Non-pigmented ciliary epithelial cell (primary cell): ENCODE results near the gene GOLGA6L10.
"Not testable (repeated sequence)": the region's sequence is repeated elsewhere in the genome, so short reads cannot be mapped to it uniquely, and the experiment has no call there.

Experiments
- DNase-seq: peaks from one replicate; pipeline ENCODE4 v3.0.0-alpha.2; 2010; ENCODE audit warnings: low read depth

The GOLGA6L10 gene

DNA sequence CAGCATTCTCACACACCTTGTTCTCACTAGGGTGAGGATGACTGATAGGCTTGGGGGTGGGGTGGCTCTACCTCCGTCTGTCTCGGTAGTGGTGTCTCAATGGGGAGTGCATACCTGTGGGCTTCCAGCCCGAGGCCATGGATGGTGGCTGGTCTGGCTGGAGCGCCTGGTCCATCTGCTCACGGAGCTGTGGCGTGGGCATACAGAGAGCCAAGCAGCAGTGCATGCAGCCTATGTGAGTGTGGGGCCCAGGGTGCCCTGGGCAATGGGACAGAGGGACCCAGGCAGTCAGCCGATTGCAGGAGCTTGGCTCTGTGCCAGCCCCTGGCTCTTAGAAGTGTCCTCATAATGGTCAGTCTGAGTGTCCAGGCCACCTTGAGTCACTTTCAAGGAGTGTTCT lies 31.8 kb downstream of the GOLGA6L10 start:
- DNase-seq = not testable (repeated sequence)

DNA sequence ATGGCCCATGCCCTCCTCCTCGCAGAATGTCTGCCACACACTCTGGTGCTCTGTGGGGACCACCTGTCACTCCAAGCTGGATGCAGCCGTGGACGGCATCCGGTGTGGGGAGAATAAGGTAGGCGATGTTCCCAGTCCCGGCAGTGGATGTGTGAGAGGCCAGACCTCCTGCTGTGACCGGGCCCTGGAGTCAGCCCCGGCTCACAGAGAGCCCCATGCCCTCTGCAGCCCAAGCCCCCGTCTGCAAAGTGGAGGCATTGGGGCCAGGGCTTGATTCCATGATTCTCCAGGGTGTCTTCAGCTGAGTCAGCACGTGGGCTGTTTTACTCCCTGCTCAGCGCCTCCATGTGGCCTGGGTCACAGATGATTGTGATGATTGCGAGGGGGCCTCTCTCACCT lies 32.2 kb downstream of the GOLGA6L10 start:
- no peak for DNase-seq

GRCh38 chr15:82316247-82317090 lies 32.8 kb downstream of the GOLGA6L10 start:
- DNase-seq = not testable (repeated sequence)

DNA sequence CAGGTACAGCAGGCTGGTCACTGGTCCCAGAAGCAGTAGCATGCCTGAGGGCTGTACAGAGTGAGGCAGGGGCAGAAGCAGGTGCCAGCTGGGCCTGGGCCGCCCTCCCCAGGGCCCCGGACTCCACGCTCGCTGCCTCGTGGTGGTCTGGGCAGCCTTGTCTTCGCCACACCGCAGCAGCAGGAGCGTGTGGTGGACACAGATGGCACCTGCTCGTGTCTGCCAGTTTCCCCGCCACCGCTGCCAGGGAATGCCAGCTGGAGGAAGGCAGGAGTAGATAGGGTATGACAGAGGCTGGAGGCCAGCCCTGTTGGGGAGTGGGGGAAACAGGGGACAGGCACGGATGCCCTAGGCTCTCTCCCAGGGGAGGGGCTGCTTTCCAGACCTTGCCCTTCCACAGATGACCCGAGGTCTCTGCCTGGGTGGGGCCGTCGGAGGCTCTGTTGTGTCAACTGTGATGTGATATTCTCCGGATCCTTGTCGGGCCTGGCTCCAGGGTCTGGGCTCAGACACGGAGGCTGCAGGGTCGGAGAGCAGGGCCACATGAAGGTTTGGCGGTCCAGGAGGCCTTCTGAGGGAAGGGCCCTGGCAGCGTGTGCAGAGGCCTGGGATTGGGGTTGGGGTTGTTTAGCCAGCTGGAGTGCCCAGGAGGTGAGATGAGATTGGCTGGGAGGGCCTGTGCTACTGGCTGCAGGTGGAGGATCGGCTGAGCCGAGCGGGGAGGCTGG lies 33.6 kb downstream of the GOLGA6L10 start:
- no peak for DNase-seq

DNA sequence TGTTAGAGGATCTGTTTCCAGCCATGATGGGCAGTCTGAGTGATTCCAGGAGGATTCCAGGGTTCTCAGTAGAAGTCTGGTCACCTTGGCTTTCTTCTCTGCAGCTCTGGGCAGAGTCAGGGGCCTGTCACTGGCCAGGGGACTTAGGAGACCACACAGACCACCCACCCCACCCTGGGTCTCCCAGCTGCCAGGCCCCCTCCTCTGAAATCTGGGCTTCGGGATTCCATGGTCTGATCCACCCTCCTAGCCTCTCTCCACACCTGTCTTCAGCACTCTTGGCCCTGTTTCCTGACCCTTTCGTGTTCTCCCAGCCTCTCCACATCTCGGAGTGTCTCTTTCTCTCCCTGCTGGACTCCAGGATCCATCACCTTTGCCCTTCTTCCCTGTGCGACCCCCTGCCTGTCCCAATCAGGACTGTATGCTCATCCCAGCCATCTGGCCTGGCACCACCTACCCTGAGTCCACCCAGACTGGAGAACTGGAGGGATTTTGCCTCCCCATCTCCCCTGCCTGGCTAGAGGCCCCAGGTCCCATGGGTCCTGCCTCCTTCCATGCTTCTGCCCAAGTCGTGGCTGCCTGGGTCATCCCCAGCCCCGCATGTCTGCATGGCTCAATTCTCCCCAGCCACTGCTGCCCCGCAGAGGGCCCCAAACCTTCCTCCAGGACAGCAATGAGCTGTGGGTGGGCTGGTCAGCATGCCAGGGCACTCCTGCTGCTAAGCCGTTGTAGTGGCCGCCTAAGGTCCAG lies 34.3 kb downstream of the GOLGA6L10 start:
- no peak for DNase-seq

DNA sequence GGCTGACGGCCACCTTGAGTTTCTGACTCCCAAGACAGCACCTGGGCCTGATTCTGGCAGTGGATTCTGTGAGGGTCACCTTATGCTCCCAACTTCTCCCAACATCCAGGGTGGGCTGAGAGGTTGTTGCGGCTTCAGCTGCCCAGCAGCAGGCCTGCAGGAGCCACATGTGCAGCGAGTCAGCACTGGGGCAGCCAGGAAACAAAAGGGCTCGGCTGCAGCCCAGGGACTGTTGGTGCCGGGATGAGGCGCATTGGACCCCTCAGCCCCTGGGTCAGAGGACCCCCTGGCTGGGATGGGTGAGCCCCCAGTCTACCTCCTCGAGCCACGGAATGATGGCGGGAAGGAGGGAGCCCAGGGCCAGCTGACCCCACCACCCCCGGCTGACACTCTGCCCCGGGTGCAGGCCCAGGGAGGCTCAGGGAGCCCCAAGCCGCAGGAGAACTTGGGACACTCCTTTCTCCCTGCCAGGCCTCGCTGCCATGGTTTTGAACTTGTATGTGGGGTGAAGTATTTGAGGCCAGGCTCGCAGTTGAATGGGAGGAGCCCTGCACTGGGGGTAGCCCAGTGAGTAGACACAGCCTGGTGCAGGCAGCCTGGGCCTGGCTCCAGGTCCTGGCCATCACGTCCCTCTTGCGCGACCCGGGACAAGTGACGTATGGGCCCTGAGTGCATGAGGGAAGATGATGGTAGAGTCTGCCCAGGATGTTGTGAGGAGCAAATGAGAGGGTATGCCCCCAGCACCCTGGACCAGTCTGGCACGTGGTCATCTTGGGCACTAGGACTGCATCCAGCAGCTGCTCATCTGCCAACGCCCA lies 35.1 kb downstream of the GOLGA6L10 start:
- not testable (repeated sequence) for DNase-seq

DNA sequence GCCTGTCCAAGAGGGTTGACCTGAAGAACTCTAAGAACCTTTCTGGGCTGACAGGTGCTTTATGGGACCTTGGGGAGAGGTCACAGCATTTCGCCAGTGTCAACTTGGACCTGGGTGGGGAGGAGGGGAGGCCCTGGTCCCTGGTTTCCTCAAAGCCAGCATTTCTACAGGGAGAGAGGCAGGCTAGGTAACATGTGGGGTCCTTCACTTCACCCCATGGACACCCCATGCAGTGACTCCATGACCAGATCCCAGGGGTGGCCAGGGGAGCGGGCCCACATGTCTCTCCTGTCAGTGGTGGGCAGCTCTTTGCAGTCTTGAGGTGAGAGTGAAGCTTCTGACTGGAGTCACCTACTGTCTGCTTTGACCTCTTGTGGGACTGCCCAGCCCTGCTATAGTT lies 35.8 kb downstream of the GOLGA6L10 start:
- no peak for DNase-seq

GRCh38 chr15:82312586-82313349 lies 36.5 kb downstream of the GOLGA6L10 start:
- no peak for DNase-seq

DNA sequence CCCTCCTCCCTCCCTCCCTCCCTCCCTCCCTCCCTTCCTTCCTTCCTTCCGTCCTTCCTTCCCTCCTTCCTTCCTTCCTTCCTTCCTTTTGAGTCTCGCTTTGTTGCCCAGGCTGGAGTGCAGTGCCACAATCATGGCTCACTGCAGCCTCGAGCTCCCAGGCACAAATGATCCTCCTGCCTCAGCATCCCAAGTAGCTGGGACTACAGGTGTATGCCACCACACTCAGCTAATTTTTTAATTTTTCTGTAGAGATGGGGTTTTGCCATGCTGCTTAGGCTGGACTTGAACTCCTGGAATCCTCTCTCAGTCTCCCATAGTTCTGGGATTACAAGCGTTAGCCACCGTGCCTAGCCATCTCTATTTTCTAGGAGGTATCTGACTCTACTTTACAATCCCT lies 38.0 kb downstream of the GOLGA6L10 start:
- DNase-seq = not testable (repeated sequence)

DNA sequence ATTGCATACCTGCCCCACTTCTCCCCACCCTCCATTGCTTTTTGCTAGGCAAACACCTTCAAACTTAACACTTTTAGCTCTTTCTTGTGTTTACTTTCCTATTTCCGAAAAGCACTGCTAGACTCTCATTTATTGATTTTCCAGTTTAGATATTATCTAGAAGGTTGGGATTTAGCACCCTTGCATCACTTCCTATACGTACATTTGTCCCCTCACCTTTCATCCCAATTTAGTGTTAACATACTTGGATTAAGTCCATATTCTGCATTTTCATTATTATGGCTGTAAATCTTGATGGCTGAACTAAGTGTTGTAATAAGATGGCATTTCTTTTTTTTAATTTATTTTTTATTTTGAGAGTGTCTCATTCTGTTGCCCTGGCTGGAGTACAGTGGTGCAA lies 39.5 kb downstream of the GOLGA6L10 start:
- no peak for DNase-seq

DNA sequence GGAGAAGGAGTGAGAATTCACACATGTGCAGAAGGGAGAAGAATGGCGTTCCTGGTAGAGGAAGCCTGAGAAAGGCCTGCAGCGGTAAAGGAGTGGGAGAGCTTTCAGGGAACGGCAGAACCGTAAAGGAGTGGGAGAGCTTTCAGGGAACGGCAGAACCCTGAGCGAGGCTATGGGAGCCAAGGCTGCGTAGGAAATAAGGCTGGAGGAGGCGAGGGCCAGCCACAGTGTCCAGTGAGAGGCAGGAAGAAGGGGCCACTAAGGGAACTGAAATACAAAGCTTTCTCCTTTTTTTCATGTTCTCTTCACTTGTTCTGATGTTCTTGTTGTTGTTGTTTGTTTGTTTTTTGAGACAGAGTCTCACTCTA lies 41.6 kb downstream of the GOLGA6L10 start:
- no peak for DNase-seq

DNA sequence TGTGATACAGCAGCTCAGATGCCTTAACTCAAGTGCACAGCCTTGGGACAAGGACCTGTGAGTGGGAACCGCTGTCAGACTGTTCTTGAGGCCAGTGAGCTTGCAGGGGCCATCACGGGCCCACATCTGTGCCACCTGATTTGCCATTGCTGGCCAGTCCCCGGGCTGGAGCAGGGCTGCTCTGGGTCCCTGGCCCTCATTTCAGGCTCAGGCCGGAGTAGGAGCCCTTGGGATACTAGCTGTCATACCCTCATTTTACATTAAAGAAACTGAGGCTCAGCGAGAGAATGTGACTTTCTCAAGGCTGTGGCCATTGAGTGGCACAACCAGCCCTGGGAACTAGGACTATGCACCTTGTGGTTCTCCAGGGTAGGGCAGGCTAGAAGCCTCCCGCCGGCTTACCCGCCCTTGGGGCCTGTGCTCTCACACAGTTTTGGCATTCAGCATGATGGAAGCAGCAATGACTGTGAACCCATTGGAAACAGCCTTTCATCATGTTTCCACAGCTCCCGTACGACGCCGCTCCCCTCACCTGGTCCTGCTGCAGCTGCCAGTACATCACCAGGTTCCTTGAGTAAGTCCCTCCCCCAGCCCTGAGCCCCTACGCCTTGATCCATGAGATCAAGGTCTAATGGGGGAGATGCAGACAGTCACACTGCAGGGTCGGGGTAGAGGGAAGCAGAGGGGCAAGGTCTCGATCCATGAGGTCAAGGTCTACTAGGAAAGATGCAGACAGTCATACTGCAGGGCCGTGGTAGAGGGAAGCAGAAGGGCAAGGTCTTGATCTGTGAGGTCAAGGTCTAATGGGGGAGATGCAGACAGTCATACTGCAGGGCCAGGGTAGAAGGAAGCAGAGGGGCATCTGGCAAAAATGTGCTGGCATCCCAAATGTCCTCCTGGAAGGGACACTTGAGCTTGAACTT lies 42.2 kb downstream of the GOLGA6L10 start:
- no peak for DNase-seq

DNA sequence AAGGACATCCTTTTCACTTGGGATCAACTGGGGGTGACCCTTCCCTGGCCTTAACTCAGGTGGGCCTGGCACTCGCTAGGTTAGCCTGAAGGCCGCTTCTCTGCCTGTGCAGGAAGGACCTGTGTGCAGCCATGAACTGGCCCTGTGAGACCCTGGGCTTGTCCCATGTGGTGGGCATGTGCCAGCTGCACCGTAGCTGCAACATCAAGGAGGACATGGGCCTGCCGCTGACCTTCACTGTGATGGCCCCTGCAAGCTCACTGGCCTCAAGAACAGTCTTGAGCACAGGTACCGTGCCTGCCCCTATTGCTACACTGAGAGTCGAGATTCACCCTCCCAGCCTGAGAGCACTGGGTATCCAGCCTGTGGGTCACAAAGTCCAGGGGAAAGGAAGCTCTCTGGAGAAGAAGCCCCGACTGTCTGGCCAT lies 43.6 kb downstream of the GOLGA6L10 start:
- no peak for DNase-seq

DNA sequence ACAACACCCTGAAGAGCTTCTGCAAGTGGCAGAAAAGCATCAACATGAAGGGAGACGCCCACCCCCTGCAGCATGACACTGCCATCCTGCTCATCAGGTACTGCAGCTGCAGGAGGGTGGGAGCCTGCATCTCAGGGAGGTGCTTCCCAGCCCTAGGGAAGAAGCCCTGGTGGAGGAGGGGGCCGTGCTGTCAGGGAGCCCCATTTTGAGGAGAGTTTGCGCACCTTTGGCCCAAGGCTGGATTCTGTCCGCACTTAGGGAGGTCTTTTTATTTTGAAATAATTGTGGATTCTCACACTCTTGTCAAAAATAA lies 44.5 kb downstream of the GOLGA6L10 start:
- no peak for DNase-seq

DNA sequence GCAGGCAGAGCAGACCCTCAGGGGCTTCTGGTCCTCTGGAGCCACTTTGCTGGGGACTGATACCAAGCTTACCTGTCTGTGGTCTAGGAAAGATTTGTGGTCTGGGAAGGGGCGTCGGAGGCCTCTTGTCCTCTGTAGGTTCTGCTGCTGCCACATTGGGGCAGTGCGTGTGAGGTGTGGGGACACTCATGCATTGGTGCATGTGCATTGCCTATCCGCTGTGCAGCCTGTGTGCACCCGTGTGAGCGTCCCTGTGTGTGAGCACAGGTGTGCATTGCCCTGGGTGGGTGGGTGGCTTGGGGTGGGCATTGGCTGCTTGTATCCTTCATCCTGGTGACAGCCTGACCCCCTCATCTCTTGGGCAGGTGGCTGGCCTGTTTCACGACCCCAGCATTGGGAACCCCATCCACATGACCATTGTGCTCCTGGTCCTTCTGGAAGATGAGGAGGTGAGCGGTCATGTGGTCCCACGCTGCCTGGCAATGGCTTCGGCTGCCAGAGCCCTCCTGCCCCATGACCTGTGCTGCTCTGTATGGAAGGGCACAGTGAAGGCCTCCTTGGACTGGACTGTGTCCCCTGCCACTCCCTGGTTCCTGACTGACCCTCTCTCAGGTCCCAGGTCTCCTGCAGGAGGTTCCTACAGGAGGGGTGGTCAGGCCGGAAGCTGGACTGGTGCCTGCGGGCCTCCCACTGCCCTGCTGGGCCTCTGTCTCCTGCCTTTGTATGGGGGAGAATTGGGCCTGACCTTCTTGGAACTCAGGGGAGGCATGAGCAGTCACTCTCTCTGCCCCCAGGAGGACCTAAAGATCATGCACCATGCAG lies 45.1 kb downstream of the GOLGA6L10 start:
- DNase-seq = no peak

DNA sequence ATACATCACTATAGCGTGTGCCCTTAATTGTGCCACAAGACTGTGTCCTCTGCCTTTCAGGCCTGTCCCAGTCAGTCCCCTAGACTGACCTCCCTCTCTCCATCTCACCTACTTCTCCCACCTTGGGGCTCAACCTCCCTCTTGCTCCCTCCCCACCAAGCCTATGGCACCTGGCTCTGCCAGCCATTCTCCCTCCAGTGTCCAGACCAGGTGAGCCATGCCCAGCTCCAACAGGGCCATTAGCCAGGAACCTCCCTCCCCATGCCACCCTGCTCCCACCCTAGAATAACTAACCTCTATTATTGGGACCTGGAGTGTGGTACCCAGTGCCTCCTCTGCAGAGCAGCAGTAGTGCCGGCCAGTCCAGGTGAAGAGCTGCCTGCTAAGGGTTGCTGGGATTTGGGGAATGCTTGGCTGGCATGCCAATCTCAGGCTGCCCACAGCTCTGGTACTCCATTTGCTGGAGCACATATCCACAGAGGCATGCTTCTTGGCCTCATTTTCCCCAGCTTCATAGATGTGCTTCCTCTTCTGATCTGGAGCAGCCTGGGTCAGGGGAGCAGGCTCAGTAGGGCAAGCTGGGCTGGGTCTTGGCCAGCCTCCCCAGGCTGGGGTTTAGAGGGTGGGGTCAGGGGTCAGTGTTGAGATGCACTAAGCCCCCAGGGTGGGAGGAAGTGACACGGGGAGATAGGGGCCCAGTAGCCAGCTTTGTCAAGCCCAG lies 47.8 kb downstream of the GOLGA6L10 start:
- DNase-seq = no peak

DNA sequence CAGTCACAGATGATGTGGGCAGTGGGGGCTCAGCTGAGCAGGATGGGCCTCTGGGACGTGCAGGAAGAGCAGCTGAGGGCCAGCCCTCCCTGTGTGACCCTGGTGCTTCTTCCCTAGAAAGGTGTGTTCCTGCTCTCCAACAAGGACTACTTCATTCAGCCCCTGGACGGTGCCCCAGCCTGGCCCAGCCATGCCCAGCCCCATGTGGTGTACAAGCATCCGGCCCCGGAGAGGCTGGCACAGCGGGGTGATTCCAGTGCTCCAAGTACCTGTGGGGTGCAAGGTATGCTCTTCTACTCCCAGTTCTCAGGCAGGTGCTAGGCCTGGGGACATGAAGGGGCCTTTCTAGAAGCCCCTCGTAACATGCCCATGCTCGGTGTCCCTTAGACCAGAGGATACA lies 48.4 kb downstream of the GOLGA6L10 start:
- no peak for DNase-seq

DNA sequence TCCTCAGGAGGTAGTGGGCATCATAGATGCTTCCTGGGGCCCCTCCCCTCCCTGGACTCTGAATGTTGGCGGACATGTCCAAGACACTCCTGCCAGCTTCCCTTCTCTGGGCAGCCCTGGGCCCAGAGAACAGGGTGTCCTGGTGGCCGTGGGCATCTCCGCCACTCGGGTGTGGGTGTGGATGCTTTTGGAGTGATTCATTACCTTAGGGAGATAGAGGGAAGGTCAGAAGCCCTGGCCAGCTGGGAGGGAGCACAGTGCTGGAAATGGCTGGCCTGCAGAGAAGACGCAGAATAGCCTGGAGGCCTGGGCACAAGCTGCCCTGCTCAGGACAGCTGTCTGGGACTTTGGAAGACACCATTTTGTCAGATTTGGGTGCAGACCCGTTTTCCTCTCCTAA lies 48.9 kb downstream of the GOLGA6L10 start:
- DNase-seq = not testable (repeated sequence)

GRCh38 chr15:82299511-82299914 lies 49.8 kb downstream of the GOLGA6L10 start:
- not testable (repeated sequence) for DNase-seq
